Cardiac fibroblast (primary cell): ENCODE results near the gene IKZF1.

Experiments
- DNase-seq, 2 donors: peaks; one replicate each; pipeline versions ENCODE4 v3.0.0 to v3.0.0-alpha.2; 2010; ENCODE audit warnings: low read depth in 2 of 2
- H3K4me3 ChIP-seq, 2 donors: replicated peaks in 1 of 2; 1 replicate in 1 of 2; 2 replicates in 1 of 2; pipeline ENCODE4 v1.5.1; 2011; ENCODE audit warnings: low read depth in 2 of 2, low read length in 2 of 2, mild to moderate bottlenecking in 2 of 2, moderate library complexity in 1 of 2
- TF ChIP-seq, protein P1 (sequence below): IDR thresholded peaks from one replicate; pipeline ENCODE4 v1.5.1; 2011; ENCODE audit warnings: low read depth, mild to moderate bottlenecking, low read length, inconsistent platforms

Gene IKZF1

DNA sequence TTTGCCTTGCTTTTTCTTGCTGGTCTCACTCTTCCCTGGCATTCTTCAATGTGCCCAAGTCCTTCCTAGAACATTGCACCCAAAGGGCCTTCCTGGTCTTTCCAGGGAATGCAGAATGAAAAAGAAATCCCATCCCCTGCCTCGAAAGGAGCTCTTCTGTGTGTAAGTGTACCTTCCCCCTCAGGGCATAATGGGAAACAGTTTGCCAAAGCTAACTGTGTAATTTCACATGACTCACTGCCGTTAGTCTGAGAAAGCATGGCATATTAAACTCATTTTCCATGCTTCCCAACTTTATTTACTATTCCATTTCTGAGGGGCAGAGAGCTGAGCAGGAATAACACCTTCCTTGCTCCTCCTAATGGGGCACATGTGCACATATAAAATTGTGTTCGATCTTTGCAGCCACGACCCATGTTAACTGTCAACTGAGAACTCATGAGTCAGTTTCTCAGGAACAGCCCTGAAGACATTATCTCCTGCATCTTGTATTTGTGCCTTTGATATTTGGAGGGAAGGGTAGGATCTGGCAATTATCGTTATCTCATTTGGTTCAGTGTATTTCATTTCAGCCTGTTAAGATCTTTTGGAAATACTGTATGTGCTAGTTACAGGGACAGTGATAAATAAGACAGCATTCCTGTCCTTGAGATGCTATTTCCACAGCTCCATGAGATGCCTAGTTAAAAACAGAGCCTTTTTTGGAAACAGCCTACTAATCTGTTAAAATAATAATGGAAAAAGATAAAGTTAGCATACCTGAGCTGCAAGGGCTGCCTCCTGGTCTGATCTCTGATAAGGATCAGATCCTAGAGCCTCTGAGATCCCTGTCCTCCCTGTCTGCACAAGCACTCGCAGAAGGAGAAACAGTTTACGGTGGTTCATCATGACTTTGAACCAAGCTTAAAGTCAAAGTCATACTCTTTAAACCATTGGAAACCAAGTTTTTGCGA, 42.3 kb downstream of the IKZF1 start:
- no peak overlapping the region for H3K4me3 ChIP-seq
- TF ChIP-seq, protein P1, sequence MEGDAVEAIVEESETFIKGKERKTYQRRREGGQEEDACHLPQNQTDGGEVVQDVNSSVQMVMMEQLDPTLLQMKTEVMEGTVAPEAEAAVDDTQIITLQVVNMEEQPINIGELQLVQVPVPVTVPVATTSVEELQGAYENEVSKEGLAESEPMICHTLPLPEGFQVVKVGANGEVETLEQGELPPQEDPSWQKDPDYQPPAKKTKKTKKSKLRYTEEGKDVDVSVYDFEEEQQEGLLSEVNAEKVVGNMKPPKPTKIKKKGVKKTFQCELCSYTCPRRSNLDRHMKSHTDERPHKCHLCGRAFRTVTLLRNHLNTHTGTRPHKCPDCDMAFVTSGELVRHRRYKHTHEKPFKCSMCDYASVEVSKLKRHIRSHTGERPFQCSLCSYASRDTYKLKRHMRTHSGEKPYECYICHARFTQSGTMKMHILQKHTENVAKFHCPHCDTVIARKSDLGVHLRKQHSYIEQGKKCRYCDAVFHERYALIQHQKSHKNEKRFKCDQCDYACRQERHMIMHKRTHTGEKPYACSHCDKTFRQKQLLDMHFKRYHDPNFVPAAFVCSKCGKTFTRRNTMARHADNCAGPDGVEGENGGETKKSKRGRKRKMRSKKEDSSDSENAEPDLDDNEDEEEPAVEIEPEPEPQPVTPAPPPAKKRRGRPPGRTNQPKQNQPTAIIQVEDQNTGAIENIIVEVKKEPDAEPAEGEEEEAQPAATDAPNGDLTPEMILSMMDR: no peak
- no peak for DNase-seq

DNA sequence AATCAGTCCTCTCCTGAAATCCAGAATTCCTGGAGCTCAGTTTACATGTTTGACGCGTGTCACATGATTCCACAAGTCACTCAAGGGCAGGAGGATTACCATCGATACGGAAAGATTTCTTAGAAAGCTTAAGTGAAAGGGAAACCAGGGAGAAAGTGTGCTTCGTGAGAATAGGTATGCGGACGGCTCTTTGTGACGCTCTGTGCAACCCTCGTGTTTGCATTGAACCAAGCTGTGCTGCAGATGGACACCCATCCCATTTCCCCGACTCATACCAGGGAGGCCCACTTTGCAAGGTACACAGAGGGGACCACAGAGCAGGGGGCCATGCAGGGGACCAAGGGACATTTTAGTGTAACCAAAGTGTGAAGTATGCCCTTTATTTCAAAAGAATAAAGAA, 43.2 kb downstream of the IKZF1 start:
- no peak for DNase-seq
- H3K4me3 ChIP-seq: no peak overlapping the region
- TF ChIP-seq, protein P1: no peak

DNA sequence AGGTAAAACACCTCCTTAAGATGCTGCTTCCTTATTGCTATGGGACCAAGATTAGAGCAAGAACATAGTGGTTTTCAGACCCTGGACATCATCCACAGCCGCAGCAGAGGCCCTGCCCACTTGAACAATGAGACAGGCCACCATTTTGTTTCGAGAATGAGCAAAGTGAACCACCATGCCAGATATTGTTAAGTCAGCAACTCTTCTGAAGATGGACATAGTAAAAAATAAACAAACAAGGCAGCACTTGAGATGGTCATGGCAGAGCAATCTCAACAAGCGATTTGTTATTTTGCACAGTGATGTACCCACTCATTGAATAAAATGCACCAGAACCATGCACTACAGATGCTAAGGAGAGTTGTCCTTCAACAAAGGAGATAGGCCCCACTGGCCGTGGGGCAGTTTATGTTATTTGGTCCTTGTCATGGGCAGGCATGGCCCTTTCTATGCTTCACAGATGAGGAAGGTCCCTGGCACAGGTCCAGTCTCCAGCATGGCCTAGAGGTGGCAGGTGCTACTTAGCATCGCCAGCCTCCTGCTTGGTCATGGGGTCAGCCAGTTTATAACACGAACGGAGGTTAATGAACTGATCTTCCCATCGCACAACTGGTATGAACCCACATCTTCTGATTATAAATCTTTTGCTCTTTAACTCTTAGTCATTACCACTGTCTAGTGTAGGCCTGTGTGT, 44.1 kb downstream of the IKZF1 start:
- no peak overlapping the region for H3K4me3 ChIP-seq
- TF ChIP-seq, protein P1: no peak

DNA sequence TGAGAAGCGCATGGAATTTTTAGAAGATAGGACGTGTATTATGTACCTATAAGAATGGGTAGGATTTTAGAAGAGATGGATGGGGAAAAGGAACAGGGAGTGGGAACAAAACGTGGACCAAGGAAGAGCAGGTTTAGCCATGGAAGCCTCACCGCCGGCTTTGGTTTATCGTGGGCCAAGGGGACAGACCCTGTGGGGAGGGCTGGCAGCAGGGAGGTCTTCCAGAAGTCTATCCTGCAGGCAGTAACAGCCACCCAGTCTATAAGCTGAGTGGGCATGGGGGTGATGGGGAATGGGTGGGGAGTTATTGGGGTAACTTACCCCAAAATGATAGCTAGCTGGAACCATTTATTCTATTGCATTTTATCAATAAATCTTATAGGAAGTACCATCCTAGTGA, 44.9 kb downstream of the IKZF1 start:
- no peak overlapping the region for H3K4me3 ChIP-seq
- TF ChIP-seq, protein P1: no peak
- DNase-seq: no peak

More for the DNA sequence above, 44.1 kb downstream of the IKZF1 start:
- DNase-seq: no peak

DNA sequence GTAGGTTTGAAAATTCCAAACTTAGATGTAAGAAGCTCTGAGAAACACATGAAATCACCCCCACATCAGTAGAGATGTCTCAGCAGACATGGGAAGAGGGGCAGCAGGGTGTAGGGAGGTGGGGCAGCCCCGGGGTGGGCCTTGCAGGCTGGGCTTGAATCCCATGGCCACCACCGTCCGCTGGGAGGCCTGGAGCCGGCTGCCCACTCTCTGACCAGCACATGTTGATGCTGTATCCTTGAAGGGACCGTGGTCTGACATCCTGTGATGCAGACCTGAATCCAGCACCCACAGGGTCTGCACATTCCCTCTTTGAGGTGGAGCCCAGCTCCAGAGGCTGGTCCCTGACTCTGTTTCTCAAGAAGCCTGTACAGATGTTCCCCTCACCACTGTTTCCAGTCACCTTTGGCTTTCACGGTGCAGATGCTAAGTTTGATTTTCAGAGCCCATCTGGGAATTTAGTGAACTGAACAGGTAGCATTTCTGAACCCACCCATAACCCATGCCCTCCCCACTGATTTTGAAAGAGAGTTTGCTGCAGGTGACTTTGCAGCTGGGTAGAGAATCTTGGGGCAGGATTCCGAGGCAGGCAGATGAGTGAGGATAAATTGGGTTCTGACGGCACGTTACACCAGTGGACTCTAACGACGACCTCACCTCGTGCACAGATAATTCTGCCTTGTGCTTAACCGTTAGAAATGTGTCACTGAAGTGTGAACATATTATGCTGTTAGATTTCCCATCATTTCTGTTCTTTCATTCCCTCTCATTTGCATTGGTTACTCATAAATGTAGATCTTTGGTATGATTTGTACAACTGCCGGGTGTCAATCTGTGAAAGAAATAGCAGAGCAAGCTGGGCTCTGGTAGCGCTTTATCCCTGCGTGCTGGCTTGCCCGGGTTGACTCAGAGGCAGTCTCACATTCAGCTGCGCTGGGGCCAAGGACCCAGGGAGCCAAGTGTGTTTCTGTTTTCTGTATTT, 45.7 kb downstream of the IKZF1 start:
- TF ChIP-seq, protein P1: no peak
- no peak overlapping the region for H3K4me3 ChIP-seq
- no peak for DNase-seq

DNA sequence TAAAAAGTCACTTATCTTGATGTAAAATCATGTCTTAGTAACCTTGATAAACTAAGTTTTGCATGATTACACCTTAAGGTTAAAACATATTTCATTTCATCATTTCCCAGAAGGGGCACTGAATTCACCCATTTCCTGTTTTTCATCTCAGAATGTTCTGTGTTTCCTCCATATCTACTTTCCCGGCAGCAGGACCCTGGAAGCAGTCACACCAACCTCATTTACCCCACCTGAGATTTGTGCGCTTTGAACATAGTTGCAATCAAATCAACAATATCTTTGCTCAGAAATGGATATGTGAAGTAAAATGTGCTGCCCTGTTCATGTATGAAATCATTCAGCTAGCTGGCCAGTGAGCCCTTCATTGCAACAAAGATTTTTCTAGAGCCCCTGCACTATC, 46.8 kb downstream of the IKZF1 start:
- DNase-seq: no peak
- TF ChIP-seq, protein P1: no peak
- H3K4me3 ChIP-seq: no peak overlapping the region
